H54 (cell line): ENCODE measurements around the gene BTG2.

ENCODE experiments used
- DNase-seq: peaks from one replicate; pipeline ENCODE4 v3.0.0; 2011; ENCODE audit warnings: low spot score, mixed read lengths; ENCODE audit not compliant: insufficient read length
- FAIRE-seq: peaks from 3 replicates; lab custom pipeline; 2011; peaks lifted over from hg19 to GRCh38; lab: Jason Lieb, UNC
- POLR2A ChIP-seq: IDR thresholded peaks from 2 replicates; pipeline ENCODE4 v1.6.1; 2011; ENCODE audit warnings: low read depth, mild to moderate bottlenecking, low read length

BTG2 gene

GRCh38 chr1:203340112-203340790 is 34.9 kb downstream of the BTG2 start:
- peak; percentile 77 for DNase-seq
- no peak for FAIRE-seq
- TF ChIP-seq POLR2A: no peak

- peak; percentile 74 for DNase-seq
- FAIRE-seq: no peak
- TF ChIP-seq POLR2A: no peak
Observed at GRCh38 chr1:203342192-203342940, 37.0 kb downstream of the BTG2 start.

- FAIRE-seq (no peak), DNase-seq (no peak)
- no peak for TF ChIP-seq POLR2A
Observed at GRCh38 chr1:203343956-203344754, 38.8 kb downstream of the BTG2 start.

GRCh38 chr1:203346060-203346768 is 40.9 kb downstream of the BTG2 start:
- no peak for TF ChIP-seq POLR2A
- DNase-seq: no peak
- FAIRE-seq: no peak

GRCh38 chr1:203346769-203347102 is 41.4 kb downstream of the BTG2 start:
- DNase-seq (no peak), FAIRE-seq (no peak)
- TF ChIP-seq POLR2A: no peak

- no peak for DNase-seq
- FAIRE-seq: no peak
- TF ChIP-seq POLR2A: no peak
Observed at GRCh38 chr1:203349166-203349565, 43.8 kb downstream of the BTG2 start.

GRCh38 chr1:203349773-203350524 is 44.6 kb downstream of the BTG2 start:
- no peak for FAIRE-seq
- no peak for DNase-seq
- TF ChIP-seq POLR2A: no peak

- TF ChIP-seq POLR2A: no peak
- DNase-seq: no peak
- no peak for FAIRE-seq
Observed at GRCh38 chr1:203351037-203351625, 45.8 kb downstream of the BTG2 start, which contains the start of gene FMOD. Gene FMOD (minus strand): TSS chr1:203351122. CDS start chr1:203348270, 2,852 bp downstream.

GRCh38 chr1:203353486-203353885 is 48.2 kb downstream of the BTG2 start:
- no peak for TF ChIP-seq POLR2A
- DNase-seq: no peak
- no peak for FAIRE-seq

GRCh38 chr1:203354246-203354645 is 48.9 kb downstream of the BTG2 start:
- FAIRE-seq (no peak), DNase-seq (no peak)
- TF ChIP-seq POLR2A: no peak

GRCh38 chr1:203359010-203359571 is 53.8 kb downstream of the BTG2 start:
- FAIRE-seq (no peak), DNase-seq (no peak)
- no peak for TF ChIP-seq POLR2A
